ENCODE results near the gene UGT1A6. TPM values are rescaled to one million over a fixed set of nuclear protein-coding genes. Genes with fewer than 3 reads are reported as not detected.
"Not testable (repeated sequence)": the region's sequence is repeated elsewhere in the genome, so short reads cannot be mapped to it uniquely, and the experiment has no call there.

Gene UGT1A6
- total RNA-seq (2014; rRNA removed; shearing (Covaris generic)) = 0.05 TPM in 1 of 2 replicates, not detected in the other

DNA sequence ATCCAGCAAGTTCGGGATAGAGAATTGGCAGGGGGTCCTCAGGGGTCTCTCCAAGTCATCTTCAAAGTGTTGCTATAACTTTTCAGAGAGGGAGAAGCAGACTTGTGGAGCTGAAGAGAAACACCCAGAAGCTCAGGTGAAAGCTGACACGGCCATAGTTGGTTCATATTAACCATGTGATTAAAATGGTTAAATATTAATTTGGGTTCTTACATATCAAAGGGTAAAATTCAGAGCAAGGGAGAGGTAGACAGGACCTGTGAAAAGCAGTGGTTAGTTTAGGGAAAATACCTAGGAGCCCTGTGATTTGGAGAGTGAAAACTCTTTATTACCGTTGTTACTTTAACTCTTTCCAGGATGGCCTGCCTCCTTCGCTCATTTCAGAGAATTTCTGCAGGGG lies at the start of gene UGT1A6:
TSS of gene UGT1A6 (plus strand) at position 243 of the 400 bp plus-strand sequence. CDS start at position 358, 115 bp downstream.
- DNase-seq (ENCODE audit: low spot score) = no peak

DNA sequence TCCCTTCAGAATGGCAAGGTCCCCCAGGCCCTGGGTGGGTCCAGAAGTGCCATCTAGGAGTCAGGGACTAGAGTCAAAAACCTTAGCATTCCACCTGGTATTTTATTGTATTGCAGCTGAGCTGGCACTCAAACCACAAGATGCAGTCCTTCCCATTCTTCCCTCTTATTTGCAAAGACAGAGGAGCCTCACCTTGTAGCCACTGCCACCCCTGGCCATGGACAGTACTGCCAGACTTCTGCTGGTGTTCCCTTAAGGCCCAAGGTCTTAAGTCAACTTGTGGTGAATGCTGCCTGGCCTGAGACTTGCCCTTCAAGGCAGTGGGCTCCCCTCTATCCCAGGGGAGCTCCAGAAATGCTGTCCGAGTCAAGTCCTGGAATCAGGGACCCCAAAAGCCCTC lies 49.6 kb upstream of the UGT1A6 start:
- DNase-seq (ENCODE audit: low spot score) = peak; percentile 3

GRCh38 chr2:233646033-233646432 lies 46.7 kb upstream of the UGT1A6 start:
- DNase-seq (ENCODE audit: low spot score) = not testable (repeated sequence)

DNA sequence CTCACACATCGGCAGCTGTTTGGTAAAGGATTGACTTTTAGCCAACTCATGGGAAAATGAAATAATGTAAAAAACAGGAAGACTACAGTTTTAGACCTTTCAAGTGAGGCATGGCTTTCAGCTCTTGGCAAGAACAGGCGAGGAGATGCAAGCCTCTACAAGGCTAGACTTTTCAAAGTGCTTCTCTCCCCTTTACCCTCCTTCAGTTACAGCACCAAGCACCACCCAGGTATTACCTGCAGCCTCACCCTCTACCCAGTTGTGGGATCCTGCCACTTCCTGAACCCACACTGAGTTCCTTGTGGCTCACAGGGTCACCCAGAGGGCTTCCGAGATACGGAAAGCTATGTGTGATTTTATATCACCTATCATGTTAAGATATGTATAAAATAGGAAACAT lies 41.7 kb upstream of the UGT1A6 start:
- DNase-seq (ENCODE audit: low spot score) = no peak

- no peak for DNase-seq (ENCODE audit: low spot score)
Measured at GRCh38 chr2:233651430-233651829, 41.3 kb upstream of the UGT1A6 start.

DNA sequence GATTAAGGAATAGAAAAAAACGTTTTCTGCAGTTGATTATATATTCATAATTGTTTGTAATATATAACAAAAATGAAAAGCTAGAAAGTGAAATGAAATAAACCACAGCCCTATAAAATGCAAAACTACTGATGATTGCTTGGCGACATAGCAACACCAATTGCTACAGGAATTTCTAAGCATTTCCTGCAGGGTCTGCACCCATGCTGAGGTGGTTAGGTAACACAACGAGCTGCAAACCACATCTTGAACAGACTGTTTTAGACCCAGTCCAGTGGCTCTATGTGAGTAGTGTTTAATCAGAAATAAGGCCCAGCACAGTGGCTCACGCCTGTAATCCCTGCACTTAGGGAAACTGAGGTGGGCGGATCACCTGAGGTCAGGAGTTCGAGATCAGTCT lies 38.2 kb upstream of the UGT1A6 start:
- no peak for DNase-seq (ENCODE audit: low spot score)

DNA sequence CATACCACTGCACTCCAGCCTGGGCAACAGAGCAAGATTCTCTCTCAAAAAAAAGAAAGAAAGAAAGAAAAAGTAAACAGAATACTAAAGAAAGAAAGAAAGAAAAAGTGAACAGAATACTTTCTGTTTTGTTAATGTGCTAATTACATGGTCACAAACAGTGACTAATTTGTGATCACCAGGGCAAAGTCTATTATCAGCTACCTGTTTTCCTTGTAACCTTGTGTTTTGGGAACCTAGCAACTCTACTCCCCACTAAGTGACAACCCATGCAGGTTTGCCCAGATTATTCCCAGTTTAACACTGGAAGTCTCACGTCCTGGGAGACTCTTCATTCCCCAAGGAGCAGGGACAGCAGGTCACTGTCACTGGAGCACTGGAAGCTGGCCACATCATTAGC lies 37.6 kb upstream of the UGT1A6 start:
- no peak for DNase-seq (ENCODE audit: low spot score)

- not testable (repeated sequence) for DNase-seq (ENCODE audit: low spot score)
Measured at GRCh38 chr2:233655943-233656342, 36.7 kb upstream of the UGT1A6 start.

DNA sequence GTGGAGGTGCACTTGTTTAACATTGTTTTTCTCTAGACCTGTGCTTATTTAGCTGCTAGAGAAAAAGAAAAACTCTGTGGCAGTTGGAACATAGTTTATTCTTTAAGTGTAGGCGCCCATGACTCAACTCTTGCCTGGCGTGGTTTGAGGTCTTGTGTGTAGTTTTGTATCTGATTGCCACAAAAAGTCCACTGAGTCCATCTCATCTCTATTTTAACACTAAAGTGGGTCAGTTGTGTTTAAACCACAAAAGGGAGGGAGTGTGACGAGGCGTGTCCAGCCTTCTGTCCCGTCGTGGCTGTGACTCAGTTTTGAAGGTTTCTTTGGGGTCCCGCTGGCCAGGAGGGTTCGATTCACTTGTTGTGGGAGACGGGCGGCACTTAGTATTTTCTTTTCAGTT lies 36.2 kb upstream of the UGT1A6 start:
- no peak for DNase-seq (ENCODE audit: low spot score)

GRCh38 chr2:233658610-233659009 lies 34.1 kb upstream of the UGT1A6 start:
- DNase-seq (ENCODE audit: low spot score) = no peak

DNA sequence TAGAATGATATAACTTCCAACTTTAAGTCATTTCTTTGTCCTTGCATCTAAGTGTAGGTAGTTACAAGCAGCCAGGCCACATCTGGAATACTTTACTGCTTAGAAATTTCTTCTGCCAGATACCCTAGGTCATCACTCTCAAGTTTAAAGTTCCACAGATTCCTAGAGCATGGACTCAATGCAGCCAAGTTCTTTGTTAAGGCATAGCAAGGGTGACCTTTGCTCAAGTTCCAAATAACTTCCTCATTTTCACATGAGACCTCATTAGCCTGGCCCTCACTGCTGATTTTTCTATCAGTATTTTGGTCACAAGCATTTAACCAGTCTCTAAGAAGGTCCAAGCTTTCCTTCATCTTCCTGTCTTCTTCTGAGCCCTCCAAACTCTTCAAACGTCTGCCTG lies 28.8 kb upstream of the UGT1A6 start:
- DNase-seq (ENCODE audit: low spot score) = no peak

GRCh38 chr2:233668605-233669260 lies 24.0 kb upstream of the UGT1A6 start:
- DNase-seq (ENCODE audit: low spot score) = peak; percentile 57

DNA sequence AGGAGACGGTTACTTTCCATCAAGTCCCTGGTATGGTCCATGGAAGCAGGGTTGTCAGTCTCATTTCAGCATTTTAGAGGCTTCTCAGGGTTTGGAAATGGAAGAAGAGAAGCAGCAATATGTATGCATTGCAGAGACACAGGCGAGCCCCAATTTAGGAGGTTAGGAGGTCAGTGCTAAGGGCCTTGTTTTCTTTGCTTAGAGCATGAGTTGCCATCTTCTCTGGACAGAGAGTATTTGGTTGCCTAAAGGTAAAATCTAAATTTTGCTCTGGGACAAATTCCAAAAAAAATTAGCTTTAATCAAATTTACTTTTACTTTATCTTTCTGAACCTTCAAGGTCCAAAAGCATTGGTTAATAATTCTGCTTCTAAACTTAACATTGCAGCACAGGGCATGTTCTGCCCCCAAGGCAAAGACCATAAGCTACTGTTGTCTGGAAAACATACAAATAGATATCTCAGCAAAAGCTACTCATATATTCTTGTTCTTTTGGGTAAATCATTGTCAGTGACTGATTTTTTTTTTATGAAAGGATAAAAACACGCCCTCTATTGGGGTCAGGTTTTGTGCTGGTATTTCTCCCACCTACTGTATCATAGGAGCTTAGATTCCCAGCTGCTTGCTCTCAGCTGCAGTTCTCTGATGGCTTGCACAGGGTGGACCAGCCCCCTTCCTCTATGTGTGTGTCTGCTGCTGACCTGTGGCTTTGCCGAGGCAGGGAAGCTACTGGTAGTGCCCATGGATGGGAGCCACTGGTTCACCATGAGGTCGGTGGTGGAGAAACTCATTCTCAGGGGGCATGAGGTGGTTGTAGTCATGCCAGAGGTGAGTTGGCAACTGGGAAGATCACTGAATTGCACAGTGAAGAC lies 21.2 kb upstream of the UGT1A6 start, which contains the start of gene UGT1A9:
TSS of gene UGT1A9 (plus strand) at position 609 of the 872 bp plus-strand sequence. CDS start at position 646, 37 bp downstream.
- DNase-seq (ENCODE audit: low spot score) = no peak

DNA sequence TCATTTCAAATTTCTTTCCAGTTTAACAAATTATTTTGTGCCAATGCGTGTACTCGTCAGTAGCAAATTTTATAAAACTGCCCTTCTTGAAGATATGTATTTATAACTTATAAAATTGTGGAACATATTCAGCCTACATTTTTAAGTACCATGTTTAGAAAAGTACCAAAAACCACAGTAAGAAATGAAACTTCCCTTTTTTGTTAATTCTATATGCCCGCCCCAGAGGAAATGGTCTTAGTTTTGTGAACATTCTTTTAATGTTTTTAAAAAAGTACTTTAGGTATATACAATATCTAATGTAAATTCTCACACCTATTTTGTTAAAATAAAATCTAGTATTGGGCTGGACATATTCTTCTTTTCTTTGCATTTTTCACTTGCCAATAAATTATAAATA lies 19.8 kb upstream of the UGT1A6 start:
- no peak for DNase-seq (ENCODE audit: low spot score)

GRCh38 chr2:233673896-233674295 lies 18.8 kb upstream of the UGT1A6 start:
- DNase-seq (ENCODE audit: low spot score) = no peak

DNA sequence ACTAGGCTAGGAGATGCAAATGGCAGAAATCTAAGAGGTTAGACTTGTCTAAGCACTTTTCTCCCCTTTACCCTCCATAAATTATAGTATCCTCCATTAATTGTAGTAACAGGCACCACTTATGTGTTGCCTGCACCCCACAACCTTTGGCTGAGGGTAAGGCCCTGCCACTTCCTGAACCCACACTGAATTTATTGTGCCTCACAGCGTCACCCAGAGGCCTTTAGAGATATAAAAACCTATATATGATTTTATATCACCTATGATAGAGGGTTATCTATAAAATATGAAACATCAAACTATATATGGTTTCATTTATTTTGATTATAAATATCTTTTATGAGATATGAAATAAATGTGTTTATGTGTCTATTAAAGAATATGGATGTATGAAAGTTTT lies 18.4 kb upstream of the UGT1A6 start:
- DNase-seq (ENCODE audit: low spot score) = no peak

GRCh38 chr2:233674995-233675394 lies 17.7 kb upstream of the UGT1A6 start:
- DNase-seq (ENCODE audit: low spot score) = no peak

GRCh38 chr2:233676046-233676445 lies 16.6 kb upstream of the UGT1A6 start:
- DNase-seq (ENCODE audit: low spot score) = peak; percentile 51

DNA sequence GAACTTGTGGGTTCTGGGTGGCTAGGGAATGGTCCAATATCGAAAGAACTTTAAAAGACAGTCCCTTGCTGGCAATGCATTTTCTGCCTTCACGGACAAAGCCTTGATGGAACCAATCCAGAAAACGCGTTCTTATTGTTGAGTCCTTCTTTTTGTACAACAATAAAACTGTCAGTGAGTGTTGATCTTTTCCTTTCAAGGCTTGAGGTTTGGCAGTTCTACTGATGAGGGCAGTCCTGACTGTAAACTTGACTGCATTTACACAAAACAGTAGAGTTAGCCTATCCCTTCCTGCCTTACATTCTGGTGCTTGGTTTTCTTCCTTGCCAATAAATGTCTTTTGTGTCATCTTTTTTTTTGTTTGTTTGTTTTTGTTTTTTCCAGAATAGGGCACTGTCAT lies 13.5 kb upstream of the UGT1A6 start:
- DNase-seq (ENCODE audit: low spot score) = peak; percentile 16

- DNase-seq (ENCODE audit: low spot score) = no peak
Measured at GRCh38 chr2:233680361-233681045, 12.2 kb upstream of the UGT1A6 start.

- no peak for DNase-seq (ENCODE audit: low spot score)
Measured at GRCh38 chr2:233681521-233682099, 11.1 kb upstream of the UGT1A6 start, which contains the start of gene UGT1A7. UGT1A7 (plus strand) TSS chr2:233681901; CDS start chr2:233681938, 37 bp downstream.

DNA sequence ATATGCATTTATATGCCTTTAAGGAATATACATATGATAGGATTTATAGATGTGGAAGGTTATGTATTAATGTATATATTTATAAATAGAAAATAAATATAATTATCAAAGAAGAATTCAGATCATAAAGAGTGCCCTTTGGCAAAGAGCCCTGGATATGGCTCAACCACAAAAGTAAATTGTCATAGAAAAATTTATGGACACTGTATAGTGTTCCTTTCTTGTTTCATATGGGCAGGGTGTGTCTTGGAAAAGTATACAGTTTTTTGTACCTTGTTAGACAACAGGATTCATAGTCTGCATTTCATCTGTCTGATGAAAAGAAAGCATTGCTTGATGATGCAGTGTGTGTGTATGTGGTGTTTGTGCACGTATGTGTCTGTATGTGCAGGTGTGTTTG lies 8.1 kb upstream of the UGT1A6 start:
- no peak for DNase-seq (ENCODE audit: low spot score)
